GM19238 (cell line): Measurements from ENCODE around the gene ABHD17B.
"Not testable (repeated sequence)": the region's sequence is repeated elsewhere in the genome, so short reads cannot be mapped to it uniquely, and the experiment has no call there.

Experiments used
- DNase-seq: peaks from one replicate; pipeline ENCODE4 v3.0.0; 2011; ENCODE audit warnings: low spot score; ENCODE audit not compliant: insufficient read length

Gene ABHD17B

GRCh38 chr9:71916834-71917534 lies 6.0 kb upstream of the ABHD17B start:
- DNase-seq, result no peak

- DNase-seq, result no peak
These were observed 4.5 kb upstream of the ABHD17B start for GRCh38 chr9:71915495-71915894.

- DNase-seq, result no peak
These were observed 929 bp upstream of the ABHD17B start for GRCh38 chr9:71911908-71912335.

- peak; percentile 19 for DNase-seq
These were observed 338 bp downstream of the ABHD17B start for GRCh38 chr9:71910650-71911060.

GRCh38 chr9:71909887-71910649 lies 925 bp downstream of the ABHD17B start:
- DNase-seq, result peak; percentile 10

- no peak for DNase-seq
These were observed 2.2 kb downstream of the ABHD17B start for GRCh38 chr9:71908825-71909224.

- DNase-seq, result no peak
These were observed 6.9 kb downstream of the ABHD17B start for GRCh38 chr9:71904076-71904475.

GRCh38 chr9:71901695-71902597 lies 9.0 kb downstream of the ABHD17B start:
- no peak for DNase-seq

- not testable (repeated sequence) for DNase-seq
These were observed 12.2 kb downstream of the ABHD17B start for GRCh38 chr9:71898756-71899155.

- DNase-seq, result no peak
These were observed 13.4 kb downstream of the ABHD17B start for GRCh38 chr9:71897577-71897976.

GRCh38 chr9:71896761-71897160 lies 14.2 kb downstream of the ABHD17B start:
- DNase-seq, result no peak

- DNase-seq, result no peak
These were observed 15.0 kb downstream of the ABHD17B start for GRCh38 chr9:71895955-71896354.

- no peak for DNase-seq
These were observed 15.9 kb downstream of the ABHD17B start for GRCh38 chr9:71895117-71895516.

GRCh38 chr9:71891557-71892189 lies 19.3 kb downstream of the ABHD17B start:
- DNase-seq, result no peak

GRCh38 chr9:71890042-71890679 lies 20.8 kb downstream of the ABHD17B start:
- no peak for DNase-seq

GRCh38 chr9:71887362-71887761 lies 23.6 kb downstream of the ABHD17B start:
- DNase-seq, result no peak

- no peak for DNase-seq
These were observed 24.5 kb downstream of the ABHD17B start for GRCh38 chr9:71886541-71886940.

GRCh38 chr9:71886015-71886414 lies 25.0 kb downstream of the ABHD17B start:
- no peak for DNase-seq

GRCh38 chr9:71885467-71885866 lies 25.5 kb downstream of the ABHD17B start:
- no peak for DNase-seq

- DNase-seq, result no peak
These were observed 27.0 kb downstream of the ABHD17B start for GRCh38 chr9:71884005-71884404.

- DNase-seq, result no peak
These were observed 31.3 kb downstream of the ABHD17B start for GRCh38 chr9:71879644-71880174.
